ENCODE data around the gene SFTPD. TPM values are rescaled to one million over a fixed set of nuclear protein-coding genes. Genes with fewer than 3 reads are reported as not detected.

SFTPD gene
- total RNA-seq (2022; extraction: Qiagen RNA extraction; ENCODE audit: low read depth): 0.20 to 0.29 TPM (median 0.21 TPM) in 5 replicates

GRCh38 chr10:79948976-79949722, at the start of gene SFTPD:
Gene SFTPD, minus strand, starts transcription at chr10:79949105. Its CDS starts 2,446 bp downstream, at chr10:79946659.

Other genes starting within 250 kb of the SFTPD start
- 0.08 to 0.40 TPM (median 0.29 TPM) in 5 replicates for gene NUTM2B, start 245.9 kb downstream of the SFTPD start, total RNA-seq (2022; extraction: Qiagen RNA extraction; ENCODE audit: low read depth)
- 0.30 to 0.59 TPM (median 0.47 TPM) in 5 replicates for gene NUTM2E, start 122.4 kb downstream of the SFTPD start, total RNA-seq (2022; extraction: Qiagen RNA extraction; ENCODE audit: low read depth)
- 17.3 to 21.3 TPM (median 18.8 TPM) in 5 replicates for gene TMEM254, start 129.6 kb upstream of the SFTPD start, total RNA-seq (2022; extraction: Qiagen RNA extraction; ENCODE audit: low read depth)
- 0.46 TPM in 1 of 5 replicates, not detected in the others for gene PLAC9, start 183.6 kb upstream of the SFTPD start, total RNA-seq (2022; extraction: Qiagen RNA extraction; ENCODE audit: low read depth)

All from A549 treated with RU486 at 1 μM for 4 hours (cell line).